GM21737 (cell line): ENCODE measurements around the gene RPL28.
"Not testable (repeated sequence)": the region's sequence is repeated elsewhere in the genome, so short reads cannot be mapped to it uniquely, and the experiment has no call there.

Experiments used
- ATAC-seq: cut with Tn5 transposase; IDR thresholded peaks from one replicate; pipeline ENCODE4 v1.9.1; 2021; ENCODE audit warnings: mild to moderate bottlenecking, moderate library complexity; ENCODE audit not compliant: unreplicated experiment

RPL28 gene

GRCh38 chr19:55446060-55446459 lies 60.3 kb downstream of the RPL28 start:
- ATAC-seq: no peak

DNA sequence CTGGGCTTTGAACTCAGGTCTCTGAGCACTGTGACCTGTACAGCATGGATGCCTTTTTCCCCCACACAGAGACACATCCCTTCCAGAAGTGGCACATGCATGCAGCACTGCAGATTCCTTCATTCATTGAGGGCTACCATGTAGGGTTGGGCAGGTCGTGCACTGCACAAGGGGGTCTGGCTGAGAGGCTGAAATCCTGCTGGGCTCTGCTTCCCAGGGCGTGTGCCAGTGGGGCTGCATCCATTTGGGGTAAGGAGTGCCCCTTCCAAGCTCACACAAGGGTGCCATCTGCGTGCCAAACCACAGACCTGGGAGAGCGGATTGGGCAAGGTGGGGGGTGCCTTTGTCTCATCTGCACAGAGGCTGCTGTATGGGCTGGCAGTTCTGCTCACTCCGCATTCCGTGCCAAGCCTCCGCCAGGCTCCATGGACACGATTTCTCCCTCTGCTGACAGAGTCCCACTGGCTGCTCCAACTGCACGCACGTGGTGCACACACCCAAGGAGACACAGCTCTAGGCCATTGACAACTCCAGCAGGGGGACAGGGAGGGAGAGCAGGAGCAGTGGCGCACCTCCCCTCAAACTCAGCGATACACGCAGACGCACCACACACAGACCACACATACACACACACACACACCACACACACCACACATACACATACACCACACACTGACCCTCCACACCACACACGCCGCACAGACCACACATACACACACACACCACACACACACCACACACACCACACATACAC lies 61.9 kb downstream of the RPL28 start:
- ATAC-seq: no peak

DNA sequence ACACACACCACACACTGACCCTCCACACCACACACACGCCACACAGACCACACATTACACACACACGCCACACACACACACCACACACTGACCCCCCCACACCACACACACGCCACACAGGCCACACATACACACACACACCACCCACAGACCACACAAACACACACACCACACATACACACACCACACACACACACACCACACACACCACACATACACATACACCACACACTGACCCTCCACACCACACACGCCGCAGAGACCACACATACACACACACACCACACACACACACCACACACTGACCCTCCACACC lies 62.4 kb downstream of the RPL28 start:
- ATAC-seq: not testable (repeated sequence)

DNA sequence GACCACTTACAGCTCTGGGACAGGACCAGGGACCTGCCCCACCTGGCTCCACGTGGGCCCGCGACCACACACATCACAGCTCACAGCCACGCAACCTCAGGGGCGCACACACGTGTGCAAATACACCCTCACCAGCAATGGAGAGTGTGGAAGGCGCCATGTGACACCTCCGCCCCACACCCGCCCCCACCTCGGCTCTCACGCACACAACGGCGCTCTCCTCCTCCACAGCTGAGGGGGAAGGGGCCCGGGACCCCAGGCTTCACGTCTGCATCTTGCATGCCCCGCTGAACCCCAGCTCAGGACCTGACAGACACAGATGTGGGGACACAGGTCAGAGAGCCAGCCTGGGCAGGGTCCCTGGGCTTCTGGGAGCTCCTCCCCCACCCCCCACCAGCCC lies 63.7 kb downstream of the RPL28 start:
- no peak for ATAC-seq

DNA sequence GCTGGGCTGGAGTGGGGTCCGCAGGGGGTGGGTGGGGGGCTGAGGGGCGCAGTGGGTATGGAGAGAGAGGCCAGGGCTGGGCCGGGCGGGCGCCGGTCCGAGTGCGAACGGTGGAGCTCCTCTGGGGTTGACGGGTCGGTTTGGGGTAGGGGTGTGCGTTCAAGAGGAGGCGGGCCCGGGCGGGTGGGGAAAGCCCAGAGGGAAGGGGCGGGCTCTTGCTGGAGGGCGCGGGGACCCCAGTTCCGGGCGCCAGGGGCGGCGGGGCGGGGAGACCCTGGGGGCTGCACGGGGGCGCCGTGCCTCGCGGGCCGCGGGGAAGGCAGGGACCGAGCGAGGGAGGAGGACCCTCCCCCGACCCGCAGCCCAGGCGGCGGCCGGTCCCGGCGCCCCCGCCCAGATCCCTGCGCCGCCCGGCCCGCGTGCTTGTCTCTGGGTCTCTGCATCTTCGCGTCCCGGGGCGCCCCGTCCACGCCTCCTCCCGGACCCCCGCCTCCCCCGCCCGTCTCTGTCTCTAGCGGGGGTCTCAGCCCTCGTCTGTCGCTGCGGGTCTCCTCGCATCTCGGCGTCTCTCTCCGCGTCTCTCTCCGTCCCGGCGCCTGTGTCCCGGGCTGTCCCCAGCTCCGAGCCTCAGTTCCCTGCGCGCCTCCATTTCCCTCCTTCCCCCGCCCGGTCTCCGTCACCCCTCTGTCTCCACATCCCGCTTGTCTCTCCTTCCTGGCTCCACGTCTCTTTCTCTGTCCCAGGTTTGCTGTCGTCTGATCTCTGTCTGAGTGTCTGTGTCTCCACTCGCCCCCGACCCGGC lies 65.6 kb downstream of the RPL28 start:
- ATAC-seq: no peak

GRCh38 chr19:55451965-55452748 lies 66.4 kb downstream of the RPL28 start:
- ATAC-seq: no peak
